ENCODE data around the gene SPIRE2.
"Not testable (repeated sequence)": the region's sequence is repeated elsewhere in the genome, so short reads cannot be mapped to it uniquely, and the experiment has no call there.

The SPIRE2 gene

GRCh38 chr16:89831810-89832328 is 3.6 kb downstream of the SPIRE2 start:
- DNase-seq (ENCODE audit: insufficient read length, low spot score) (no peak), FAIRE-seq (no peak)
- no peak for TF ChIP-seq CTCF (IDR thresholded peaks at IDR 0.05; ENCODE audit: insufficient read depth, missing control alignments)

GRCh38 chr16:89833664-89834363 is 5.5 kb downstream of the SPIRE2 start:
- FAIRE-seq = not testable (repeated sequence)

DNA sequence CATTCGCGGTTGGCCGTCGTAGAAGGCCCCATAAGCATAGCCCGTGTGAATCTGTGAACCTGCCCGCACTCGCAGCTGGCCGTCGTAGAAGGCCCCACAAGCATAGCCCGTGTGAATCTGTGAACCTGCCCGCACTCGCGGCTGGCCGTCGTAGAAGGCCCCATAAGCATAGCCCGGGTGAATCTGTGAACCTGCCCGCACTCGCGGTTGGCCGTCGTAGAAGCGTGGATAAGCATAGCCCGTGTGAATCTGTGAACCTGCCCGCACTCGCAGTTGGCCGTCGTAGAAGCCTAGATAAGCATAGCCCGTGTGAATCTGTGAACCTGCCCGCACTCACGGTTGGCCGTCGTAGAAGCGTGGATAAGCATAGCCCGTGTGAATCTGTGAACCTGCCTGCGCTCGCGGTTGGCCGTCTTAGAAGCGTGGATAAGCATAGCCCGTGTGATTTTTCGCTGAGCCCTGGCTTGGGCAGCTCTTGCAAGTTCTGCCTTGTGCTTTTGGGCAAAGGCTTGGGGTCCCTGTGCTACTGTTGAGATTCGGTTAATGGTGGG is 6.6 kb downstream of the SPIRE2 start:
- FAIRE-seq; DNase-seq (ENCODE audit: insufficient read length, low spot score): not testable (repeated sequence)

More at GRCh38 chr16:89833664-89834363, 5.5 kb downstream of the SPIRE2 start:
- not testable (repeated sequence) for DNase-seq (ENCODE audit: insufficient read length, low spot score)

- FAIRE-seq; DNase-seq (ENCODE audit: insufficient read length, low spot score): not testable (repeated sequence)
Measured at GRCh38 chr16:89836484-89836883, 8.2 kb downstream of the SPIRE2 start.

- FAIRE-seq = no peak
Measured at GRCh38 chr16:89837014-89837546, 8.8 kb downstream of the SPIRE2 start.

GRCh38 chr16:89841275-89841674 is 13.0 kb downstream of the SPIRE2 start:
- DNase-seq (ENCODE audit: insufficient read length, low spot score) (no peak), FAIRE-seq (no peak)
- TF ChIP-seq CTCF (IDR thresholded peaks at IDR 0.05; ENCODE audit: insufficient read depth, missing control alignments) = no peak

More at GRCh38 chr16:89837014-89837546, 8.8 kb downstream of the SPIRE2 start:
- TF ChIP-seq CTCF (IDR thresholded peaks at IDR 0.05; ENCODE audit: insufficient read depth, missing control alignments) = no peak
- DNase-seq (ENCODE audit: insufficient read length, low spot score) = no peak

- no peak for FAIRE-seq
- TF ChIP-seq CTCF (IDR thresholded peaks at IDR 0.05; ENCODE audit: insufficient read depth, missing control alignments) = no peak
- no peak for DNase-seq (ENCODE audit: insufficient read length, low spot score)
Measured at GRCh38 chr16:89842471-89843408, 14.5 kb downstream of the SPIRE2 start.

Measured in D721Med (cell line).